HG03521 (cell line): ENCODE data around the gene ARHGAP44.
A peak's percentile ranks its signal among the peaks of the same experiment; 100 is the strongest.
"Not testable (repeated sequence)": the region's sequence is repeated elsewhere in the genome, so short reads cannot be mapped to it uniquely, and the experiment has no call there.

ENCODE experiments used
- ATAC-seq: cut with Tn5 transposase; IDR thresholded peaks from one replicate; pipeline ENCODE4 v1.9.1; 2021; ENCODE audit warnings: mild to moderate bottlenecking, moderate library complexity; ENCODE audit not compliant: unreplicated experiment

The ARHGAP44 gene

DNA sequence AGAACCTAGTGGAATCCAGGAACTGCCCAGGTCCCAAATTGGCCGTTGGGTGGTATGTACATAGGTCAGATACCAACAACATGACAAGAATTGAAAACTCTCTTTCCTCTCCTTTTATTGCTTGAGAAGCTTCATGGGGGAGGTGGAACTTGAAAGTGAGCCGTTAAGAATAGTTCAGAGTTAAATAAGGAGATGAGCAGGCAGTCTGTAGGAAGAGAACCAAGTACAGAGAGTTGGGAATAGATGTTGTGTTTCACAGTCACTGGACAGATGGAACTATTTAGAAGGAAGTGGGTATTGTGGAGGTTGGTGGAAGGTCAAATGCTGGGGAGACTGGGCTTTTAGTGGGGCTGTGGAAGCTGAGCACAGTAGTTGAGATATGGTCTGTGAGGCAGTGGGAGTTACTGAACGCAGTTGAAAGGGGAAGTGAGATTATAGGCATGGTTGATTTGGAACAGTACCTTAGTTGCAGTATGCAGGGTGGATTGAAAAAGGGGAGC is 26.4 kb downstream of the ARHGAP44 start:
- peak; percentile 100 for ATAC-seq

DNA sequence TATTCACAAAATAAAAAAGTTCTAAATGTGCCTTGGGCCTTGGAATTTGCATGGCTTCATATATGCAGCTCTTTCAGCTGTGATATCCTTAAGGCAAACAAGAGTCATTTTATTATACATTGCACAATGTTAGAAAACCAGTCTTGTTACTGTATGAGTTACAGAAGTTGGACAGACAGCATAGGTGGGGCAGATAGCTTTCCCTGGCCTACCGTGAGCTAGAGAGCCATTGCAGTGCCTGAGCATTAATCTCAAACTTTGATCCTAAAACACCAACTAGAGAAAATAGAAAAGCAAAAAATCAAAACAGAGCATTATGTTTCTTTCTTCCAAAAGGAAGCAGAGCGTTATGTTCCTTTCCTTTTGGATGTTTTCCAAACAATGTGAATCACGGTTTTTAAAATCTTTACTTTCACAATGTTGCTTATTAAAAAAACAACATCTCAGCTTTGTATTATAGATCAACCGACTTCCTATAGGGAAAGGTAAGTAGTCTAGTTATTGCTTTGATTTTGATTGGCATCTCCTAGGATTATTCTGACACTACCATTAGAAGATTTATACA is 32.2 kb downstream of the ARHGAP44 start:
- no peak for ATAC-seq

DNA sequence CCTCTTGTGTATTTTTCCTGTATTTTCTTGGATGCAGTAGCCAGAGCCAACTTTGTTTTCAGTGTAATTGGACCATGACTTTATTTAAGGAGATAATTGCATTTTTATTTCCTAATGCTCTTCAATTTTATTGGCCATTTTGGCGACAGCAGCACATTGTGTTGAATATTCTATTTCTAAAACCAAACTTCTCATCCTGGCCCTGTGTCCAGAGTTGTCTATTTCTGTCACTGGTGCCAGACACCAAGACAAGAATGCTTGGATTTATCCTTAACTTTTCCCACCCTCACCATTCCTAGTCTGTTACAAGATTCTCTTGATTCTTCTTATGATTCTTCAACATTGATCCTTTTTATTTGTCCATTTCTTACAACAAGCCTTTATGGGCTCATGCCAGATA is 37.1 kb downstream of the ARHGAP44 start:
- ATAC-seq = no peak

DNA sequence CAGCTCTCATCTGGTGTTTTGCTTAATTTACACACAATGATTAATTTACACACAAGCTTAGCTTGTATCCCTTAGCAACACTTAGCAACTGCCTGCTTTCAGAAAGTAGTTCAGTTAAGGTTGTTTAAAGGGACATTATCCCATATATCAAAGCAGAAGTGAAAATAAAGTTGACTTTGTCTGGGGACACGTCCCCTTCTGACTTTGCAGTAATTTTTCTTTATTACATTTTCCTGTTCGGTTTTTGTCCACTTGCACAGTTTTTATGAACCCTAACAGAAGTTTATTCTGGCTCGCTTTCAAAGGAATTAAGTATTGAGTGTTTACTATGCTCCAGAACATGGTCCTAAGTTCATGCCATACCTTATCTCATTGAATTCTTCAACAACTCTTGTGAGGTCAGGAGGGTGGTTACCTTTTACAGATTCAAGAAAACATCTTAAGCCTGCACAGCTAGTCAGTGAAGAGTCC is 41.5 kb downstream of the ARHGAP44 start:
- no peak for ATAC-seq

DNA sequence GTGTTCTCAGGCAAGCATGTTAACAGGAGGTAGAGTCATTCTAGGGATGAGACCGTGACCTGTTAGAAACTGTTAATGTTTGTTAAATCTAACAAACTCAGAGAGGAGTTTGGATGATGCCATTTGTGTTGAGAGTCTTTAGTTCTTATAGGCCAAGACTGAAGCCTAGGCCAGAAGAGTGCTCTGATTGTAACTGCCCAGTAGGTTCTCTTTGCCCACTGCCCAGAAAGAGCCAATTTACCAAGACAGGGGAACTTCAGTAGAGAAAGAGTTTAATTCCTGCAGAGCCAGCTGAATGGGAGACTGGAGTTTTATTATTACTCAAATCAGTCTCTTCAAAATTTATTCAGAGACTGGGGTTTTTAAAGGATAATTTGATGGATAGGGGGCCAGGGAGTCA is 42.5 kb downstream of the ARHGAP44 start:
- ATAC-seq = no peak

DNA sequence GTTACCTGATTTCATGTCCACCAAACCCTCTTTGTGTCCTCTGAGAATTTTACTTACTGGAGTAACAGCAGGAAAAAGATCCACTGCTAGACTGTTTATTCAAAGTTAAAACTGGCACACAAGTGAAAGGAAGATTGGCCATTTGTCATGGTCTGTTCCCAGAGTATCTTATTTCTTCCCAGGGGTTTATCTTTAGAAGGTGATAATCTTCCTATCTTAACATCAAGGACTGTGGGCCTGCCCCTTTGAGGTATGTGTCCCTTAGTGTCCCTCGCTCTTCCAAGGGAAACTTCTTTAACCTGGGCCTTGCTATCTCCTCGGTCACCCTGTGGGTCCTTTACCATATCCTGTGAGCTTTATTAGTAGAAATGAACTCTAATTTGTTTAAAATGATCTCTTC is 49.7 kb downstream of the ARHGAP44 start:
- no peak for ATAC-seq

DNA sequence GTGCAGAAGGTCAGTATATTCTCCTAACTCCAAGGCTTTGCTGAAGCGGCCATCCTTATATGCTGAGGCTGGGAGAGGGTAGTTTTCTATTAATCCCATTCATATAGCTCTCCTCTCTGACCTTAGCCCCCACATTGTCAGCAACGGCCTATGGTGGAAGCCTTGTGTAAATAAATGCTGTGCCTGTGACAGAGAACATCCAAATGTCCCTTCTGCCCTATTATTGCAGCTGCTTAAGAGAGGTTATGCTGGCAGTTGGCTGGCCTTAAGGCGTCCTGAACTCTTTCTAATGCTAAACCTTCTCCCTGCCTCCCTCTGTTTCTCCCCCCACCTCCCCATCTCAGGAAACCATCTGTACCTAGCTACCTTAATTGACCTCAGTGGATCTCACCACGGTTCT is 53.6 kb downstream of the ARHGAP44 start:
- no peak for ATAC-seq

DNA sequence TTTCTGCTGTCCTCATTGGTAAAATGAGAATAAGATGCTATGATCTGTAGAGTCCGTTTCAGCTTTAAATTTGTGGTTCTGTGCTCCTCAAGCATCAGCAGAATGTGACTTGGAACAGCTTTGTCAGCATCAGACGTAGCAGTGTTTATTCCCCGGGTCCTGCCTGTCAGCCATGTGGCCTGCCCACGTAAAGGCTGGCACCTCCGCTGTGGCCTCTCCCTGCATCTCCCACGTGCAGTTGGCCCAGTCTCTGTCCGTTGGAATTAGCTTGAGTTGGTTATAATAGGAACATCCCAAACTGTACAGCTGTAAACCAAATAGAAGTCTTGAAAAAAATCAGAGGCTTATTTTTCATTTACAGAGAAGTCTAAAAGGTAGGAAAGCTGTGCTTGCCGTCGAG is 61.7 kb downstream of the ARHGAP44 start:
- ATAC-seq = no peak

DNA sequence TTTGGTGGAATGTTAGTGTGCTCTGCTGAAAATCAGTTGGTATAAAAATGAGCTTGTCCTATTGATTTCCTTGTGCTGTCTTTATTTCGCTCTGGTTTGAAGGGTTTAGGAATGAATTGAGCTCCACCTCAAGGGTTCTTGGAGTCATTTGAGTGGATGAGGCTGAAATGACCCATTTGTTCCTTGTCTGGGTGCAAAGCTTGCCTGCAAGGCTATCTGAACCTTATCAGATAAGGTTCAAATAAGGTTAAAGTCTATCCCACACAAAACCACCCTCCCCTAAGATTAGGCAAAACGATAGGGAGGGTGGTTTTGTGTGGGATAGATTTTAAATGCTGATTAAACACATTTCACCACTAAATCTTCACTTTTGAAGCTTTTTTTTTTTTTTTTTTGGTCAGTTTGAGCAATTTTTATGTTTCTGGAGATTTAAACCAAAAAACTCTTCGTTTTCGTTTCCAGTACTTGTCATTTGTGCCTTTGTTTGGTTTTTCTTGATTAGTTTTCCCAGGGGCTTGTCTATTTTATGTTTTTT is 62.7 kb downstream of the ARHGAP44 start:
- no peak for ATAC-seq

DNA sequence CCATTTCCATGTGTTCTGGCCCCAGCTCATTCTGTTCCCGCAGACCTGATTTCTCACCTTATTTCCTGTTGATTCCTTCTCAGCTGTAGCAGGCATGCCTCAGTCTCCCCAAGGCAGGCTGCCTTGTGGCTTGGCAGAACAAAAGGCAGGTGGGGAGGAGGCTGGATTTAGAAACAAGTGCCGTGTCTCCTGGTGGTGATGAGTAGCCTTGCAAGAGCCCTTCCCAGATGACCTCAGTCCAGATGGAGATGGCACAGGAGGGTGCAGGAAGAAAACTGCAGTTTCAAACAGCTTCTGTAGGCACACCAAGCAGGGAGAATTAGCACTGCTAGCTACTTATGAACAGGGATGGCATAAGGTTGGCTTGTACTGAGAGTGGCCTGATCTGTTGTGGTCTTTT is 64.6 kb downstream of the ARHGAP44 start:
- no peak for ATAC-seq

DNA sequence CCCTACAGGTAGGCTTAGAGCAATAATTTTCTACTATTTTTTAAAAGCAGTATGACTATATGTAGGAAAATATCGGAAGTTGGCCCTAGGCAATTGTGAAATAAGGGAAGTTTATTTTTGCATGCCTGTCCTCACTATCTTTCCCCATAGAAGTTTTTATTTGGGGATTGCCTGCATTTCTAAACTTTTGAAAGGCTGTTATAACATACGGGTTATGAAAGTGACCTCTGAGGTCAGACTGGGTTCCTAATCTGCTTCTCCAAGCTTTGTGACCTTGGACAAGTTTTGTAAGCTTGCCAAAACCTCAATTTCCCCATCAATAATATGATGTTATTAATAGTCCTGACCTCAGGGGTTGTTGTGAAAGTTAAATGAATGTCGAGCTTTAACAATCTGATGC is 67.1 kb downstream of the ARHGAP44 start:
- ATAC-seq = no peak

DNA sequence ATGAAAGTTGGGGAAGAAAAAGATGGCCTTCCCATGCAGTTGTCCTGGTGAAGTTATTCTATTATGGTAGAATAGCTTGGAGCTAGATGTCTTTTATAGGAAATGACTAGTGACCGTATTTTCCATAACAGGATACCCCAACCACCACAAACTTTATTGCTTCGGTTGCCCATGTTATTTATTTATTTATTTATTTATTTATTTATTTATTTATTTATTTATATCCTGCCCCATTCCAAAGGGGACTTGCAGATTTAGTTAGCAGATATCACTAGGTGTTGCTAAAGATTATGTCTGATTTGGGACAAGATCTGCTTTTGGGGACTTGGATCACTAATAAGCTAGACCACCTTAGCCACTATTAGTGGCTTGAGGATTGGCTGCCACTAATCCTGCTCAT is 68.3 kb downstream of the ARHGAP44 start:
- no peak for ATAC-seq

DNA sequence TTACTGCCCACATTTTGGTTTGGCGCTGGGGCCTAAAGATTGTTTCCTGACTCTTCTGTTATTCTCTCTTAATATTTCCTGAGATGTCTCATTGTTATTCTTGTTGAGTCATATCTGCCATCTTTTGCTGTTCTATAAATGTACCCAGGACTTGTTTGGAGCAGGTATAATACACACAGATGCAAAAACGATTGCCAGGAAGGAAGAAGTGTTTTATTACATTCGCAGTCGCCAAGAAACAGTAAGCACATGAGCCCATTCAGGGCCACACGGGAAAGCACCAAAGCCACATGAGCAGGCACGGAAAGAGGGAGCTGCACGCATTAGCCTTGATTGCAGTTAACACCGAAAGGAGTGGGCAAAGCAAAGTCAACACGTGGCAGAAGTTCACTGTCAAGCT is 70.2 kb downstream of the ARHGAP44 start:
- ATAC-seq = no peak

DNA sequence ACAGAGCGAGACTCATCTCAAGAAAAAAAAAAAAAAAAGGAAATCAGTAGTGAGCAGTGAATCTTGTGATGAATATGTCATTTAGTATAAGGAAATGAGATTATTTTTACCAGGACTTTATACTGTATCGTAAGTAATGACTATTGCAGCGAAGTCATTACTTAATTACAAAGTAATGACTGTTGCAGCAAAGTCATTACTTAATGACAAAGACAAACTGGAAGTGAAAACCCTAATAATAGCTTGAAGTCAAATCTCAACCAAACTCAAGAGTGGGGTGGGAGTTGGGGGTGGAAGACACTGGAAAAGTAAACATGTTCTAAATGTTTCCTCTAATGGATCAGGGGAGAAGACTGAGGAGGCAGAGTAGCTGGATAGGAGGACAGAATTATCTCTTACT is 76.5 kb downstream of the ARHGAP44 start:
- no peak for ATAC-seq

DNA sequence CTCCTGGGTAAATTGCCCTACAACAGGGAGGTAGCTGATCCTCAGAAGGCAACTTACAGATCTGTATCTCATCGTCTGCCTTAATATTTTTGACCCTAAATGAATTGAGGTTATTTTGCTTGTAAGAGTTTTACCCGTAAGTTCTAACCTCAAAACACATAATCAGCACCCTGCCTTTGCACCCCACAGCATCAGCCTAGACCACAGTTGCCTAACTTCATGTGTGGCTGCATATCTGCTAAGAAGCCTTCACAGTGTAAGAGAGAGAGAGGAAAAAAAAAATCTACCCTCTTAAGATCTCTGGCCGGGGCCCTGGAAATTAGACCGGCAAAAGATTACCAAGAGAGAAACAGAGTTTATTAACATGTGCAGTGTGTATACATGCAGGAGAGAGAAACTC is 76.9 kb downstream of the ARHGAP44 start:
- ATAC-seq = no peak

DNA sequence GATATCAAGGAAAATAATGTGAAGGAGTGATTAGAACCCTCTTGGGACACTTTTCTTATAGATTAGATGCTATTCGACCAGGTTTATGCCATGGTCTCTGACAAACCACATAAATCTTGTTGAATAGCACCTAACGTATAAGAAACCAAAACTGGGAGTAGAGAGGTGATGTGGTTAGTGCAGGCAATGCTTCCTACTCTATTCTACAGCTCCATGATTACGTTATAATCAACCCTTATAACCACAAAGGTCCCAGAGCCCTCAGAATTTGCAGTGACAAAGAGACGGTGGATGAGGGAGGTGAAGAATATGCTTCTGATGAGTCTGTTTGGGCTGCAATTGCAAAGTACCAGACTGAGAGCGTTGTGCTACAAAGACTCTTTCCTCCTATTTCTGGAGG is 78.4 kb downstream of the ARHGAP44 start:
- no peak for ATAC-seq

DNA sequence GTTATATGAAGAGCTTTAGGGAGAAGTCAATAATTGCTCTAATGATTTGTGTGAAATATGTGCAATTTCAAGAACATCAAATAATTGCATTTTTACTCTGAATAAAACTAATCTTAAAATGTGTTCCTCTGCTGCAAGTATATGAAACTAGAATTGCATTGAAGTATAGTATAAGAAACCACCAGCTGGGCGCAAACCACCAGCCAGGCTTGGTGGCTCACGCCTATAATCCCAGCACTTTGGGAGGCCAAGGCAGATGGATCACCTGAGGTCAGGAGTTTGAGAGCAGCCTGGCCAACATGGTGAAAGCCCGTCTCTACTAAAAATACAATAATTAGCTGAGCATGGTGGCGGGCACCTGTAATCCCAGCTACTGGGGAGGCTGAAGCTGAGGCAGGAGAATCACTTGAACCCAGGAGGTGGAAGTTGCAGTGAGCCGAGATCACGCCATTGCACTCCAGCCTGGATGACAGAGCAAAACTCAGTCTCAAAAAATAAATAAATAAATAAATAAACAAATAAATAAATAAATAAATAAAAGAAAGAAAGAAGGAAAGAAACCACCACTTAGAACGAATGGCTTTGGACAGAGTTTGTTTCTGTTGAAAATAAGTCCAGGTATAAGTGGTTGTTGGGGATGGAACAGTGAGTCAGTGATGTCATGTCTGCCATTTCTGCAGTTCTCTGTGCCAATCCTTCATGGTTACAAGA is 84.3 kb downstream of the ARHGAP44 start:
- not testable (repeated sequence) for ATAC-seq

DNA sequence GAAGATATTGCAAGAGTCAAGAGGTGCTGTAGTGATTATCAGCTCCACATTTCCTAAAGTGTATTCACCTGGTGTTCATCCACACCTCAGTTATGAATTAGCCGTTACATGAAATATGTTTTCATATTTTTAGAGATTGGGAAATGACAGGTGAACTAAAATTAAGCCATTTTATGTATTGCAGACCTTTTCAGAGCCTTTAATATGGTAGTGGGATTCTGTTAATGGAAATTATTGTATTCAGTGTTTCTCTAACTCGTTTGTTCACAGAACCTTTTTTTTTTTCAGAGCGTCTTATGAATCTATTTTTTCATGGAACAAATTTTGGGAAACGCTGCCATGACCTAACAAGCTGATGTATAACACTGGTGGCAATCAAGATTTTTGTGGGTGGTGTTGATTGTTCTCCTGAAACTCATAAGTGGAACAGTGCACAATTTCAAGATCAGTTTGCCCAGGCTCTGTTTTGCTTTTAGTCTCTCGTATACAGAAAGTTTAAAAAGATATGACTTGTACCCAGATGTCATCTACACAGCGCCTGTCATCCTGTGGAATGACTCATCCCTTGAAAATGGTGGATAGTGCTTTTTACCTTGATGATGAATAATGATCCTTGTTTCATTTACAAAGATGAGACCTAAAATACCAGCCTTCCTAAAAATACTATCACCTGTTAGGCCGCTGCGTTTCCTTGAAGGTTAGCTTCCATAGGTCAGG is 88.8 kb downstream of the ARHGAP44 start:
- ATAC-seq = no peak

DNA sequence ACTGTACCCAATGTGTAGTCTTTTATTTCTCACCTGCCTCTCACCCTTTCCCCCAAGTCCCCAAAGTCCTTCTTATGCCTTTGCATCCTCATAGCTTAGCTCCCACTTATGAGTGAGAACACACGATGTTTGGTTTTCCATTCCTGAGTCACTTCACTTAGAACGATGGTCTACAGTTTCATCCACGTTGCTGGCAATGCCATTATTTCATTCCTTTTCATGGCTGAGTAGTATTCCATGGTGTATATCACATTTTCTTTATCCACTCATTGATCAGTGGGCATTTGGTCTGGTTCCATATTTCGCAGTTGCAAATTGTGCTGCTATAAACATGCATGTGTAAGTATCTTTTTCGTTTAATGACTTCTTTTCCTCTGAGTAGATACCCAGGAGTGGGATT is 89.8 kb downstream of the ARHGAP44 start:
- not testable (repeated sequence) for ATAC-seq

DNA sequence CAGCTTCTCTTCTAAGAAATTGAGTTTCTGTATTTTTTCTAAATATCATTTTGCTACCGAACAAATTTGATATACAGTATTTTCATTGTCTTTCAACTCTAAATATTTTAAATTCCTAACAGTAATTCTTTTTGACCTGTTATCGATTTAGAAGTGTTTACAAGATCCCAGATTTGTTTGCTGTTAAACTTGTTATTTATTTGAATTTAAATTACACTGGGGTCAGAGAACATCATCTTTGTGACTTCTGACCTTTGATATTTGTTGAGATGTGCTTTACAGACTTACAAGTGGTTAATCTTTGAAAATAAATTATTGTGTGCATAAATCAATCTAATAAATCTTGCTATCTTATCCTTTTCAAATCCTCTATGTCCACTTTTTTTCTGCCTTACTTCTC is 94.2 kb downstream of the ARHGAP44 start:
- no peak for ATAC-seq

DNA sequence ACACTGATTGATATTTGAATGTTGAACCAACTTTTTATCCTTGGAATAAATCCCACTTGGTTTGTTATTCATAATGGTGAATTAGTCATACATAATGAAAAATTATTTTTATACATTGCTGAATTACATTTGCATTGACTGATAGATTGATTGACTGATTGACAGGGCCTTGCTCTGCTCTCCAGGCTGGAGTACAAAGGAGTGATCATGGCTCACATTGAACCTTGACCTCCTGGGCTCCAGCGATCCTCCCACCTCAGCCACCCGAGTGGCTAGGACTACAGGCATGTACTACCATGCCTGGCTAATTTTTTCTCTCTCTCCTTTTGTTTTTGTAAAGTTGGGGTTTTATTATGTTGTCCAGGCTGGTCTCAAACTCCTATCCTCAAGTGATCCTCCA is 97.8 kb downstream of the ARHGAP44 start:
- no peak for ATAC-seq
